Aorta (tissue), 5 donors: ENCODE data around the gene KLHL1. TPM values are rescaled to one million over a fixed set of nuclear protein-coding genes. Genes with fewer than 3 reads are reported as not detected.

Experiments used
- ATAC-seq: fragments of 200-7000 bp; cut with Tn5 transposase; one replicate; pipeline ENCODE4 v1.9.1; 2022; ENCODE audit warnings: moderate library complexity; ENCODE audit not compliant: low FRiP score
- DNase-seq, 2 donors: peaks; one replicate each; pipeline ENCODE4 v3.0.0-alpha.2; 2020
- H3K27ac ChIP-seq, 2 donors: one replicate each; pipeline ENCODE4 v1.5.1; 2013; ENCODE audit warnings: low read length in 2 of 2, mild to moderate bottlenecking in 2 of 2, moderate library complexity in 2 of 2, control low read depth in 1 of 2, inconsistent platforms in 1 of 2, low read depth in 1 of 2
- H3K27me3 ChIP-seq, 2 donors: one replicate each; pipeline ENCODE4 v1.6.1; 2013; ENCODE audit warnings: control low read depth in 1 of 2, low read length in 1 of 2, mild to moderate bottlenecking in 1 of 2, moderate library complexity in 1 of 2; ENCODE audit not compliant: insufficient read depth in 2 of 2, control insufficient read depth in 1 of 2
- H3K36me3 ChIP-seq, 2 donors: one replicate each; pipeline ENCODE4 v1.6.1; 2013; ENCODE audit warnings: control low read depth in 1 of 2, low read length in 1 of 2, mild to moderate bottlenecking in 1 of 2; ENCODE audit not compliant: insufficient read depth in 2 of 2, control insufficient read depth in 1 of 2
- H3K4me1 ChIP-seq, 2 donors: one replicate each; pipeline ENCODE4 v1.6.1; 2013; ENCODE audit warnings: low read length in 2 of 2, control low read depth in 1 of 2, mild to moderate bottlenecking in 1 of 2, moderate library complexity in 1 of 2; ENCODE audit not compliant: insufficient read depth in 2 of 2, control insufficient read depth in 1 of 2
- H3K4me3 ChIP-seq, 2 donors: one replicate each; pipeline ENCODE4 v1.5.1; 2013; ENCODE audit warnings: low read length in 2 of 2, control low read depth in 1 of 2, mild to moderate bottlenecking in 1 of 2
- H3K9me3 ChIP-seq: one replicate; pipeline ENCODE4 v1.6.1; 2013; ENCODE audit warnings: mild to moderate bottlenecking, low read length; ENCODE audit not compliant: control insufficient read depth
- WGBS, 2 donors: extraction: QIAGEN DNeasy Blood & Tissue Kit; methylation state at CpG; one replicate each; pipeline ENCODE4 v1.1.7; 2013; 5-methylcytosine and 5-hydroxymethylcytosine counted together
- intact Hi-C, 2 donors: fragments of 100-400 bp; cut with DNase I; formaldehyde crosslinking; loops; one replicate each; pipeline versions ENCODE4 v1.14.2 to v1.15.0; 2022
- polyA plus RNA-seq, 2 donors: library from polyadenylated mRNA; stranded (reverse); fragments of 200-250 nt; gene quantifications; one replicate each; pipeline ENCODE4 v1.2.3, GENCODE V29; 2013
- total RNA-seq, 2 donors: library from RNA; stranded (reverse); fragmentation: NEBNext Ultra II Directional; extraction: Animal tissue kit (Norgen Biotek cat#: 25700); gene quantifications; one replicate each; pipeline ENCODE4 v1.2.1, GENCODE V29; 2021
- donor health status: healthy with polysubstance abuse.
- donor health status: Bipolar disorder and iron deficiency.
- donor health status: DM: no; HTN: no; CAD: no.
- donor health status: DM: no; HTN: no; CAD: no.
- donor health status: DM: yes; HTN: yes; CAD: no.

KLHL1 gene
- total and polyA plus RNA-seq, 4 donors = not detected

DNA sequence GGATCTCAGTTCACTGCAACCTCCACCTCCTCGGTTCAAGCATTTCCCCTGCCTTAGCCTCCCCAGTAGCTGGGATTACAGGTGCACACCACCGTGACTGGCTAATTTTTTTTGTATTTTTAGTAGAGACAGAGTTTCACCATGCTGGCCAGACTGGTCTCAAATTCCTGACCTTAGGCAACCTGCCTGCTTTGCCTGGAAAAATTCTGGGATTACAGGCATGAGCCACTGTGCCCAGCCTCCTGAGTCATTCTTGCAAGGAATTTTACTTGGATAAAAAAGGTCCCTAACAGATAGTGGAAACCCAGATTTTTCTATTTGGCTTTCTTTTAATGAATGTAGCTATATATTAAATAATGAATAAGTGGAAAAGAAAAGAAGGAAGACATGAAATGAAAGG lies 450.6 kb downstream of the KLHL1 start:
- no peak for DNase-seq
- intact Hi-C loops = no loop called here
- Histone ChIP-seq H3K27ac (no peak overlapping the region), H3K4me1 (no peaks in the 10 kb centered on the region), H3K36me3 (no peaks in the 10 kb centered on the region), H3K27me3 (no peaks in the 10 kb centered on the region), H3K9me3 (no peaks in the 10 kb centered on the region), H3K4me3 (no peak overlapping the region)
- WGBS, 2 donors = 76 to 83% methylated on average over 2 of the region's 2 CpGs
- no peak for ATAC-seq

DNA sequence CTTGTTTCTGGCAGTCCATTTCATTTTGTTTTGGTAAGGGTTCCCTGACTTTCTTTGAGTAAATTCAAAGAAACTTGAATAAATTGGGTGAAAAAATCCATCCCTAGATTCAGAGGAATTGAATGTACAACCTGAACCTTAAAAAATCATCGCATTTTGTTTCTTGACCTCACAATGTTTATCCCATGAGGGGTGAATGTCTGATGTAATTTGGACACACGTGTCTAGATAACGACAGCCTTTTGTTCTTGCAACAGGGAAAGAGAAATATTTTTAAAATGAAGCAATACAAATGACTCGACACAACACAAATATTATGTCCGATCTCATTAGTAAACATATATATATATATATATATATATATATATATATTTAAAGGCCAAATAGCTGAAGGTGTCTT lies 453.9 kb downstream of the KLHL1 start:
- Histone ChIP-seq H3K4me3 (no peak overlapping the region), H3K27ac (no peak overlapping the region), H3K9me3 (no peaks in the 10 kb centered on the region), H3K27me3 (no peaks in the 10 kb centered on the region), H3K4me1 (no peaks in the 10 kb centered on the region), H3K36me3 (no peaks in the 10 kb centered on the region)
- ATAC-seq (no peak), DNase-seq (no peak)
- intact Hi-C loops = no loop called here
- WGBS, 2 donors = 76 to 82% methylated on average over 5 of the region's 5 CpGs

Other genes starting within 250 kb of the KLHL1 start
- gene ATXN8OS, start 626 bp downstream of the KLHL1 start, total RNA-seq = not detected
- not detected for gene ATXN8OS, start 626 bp downstream of the KLHL1 start, polyA plus RNA-seq